T-helper 22 cell (primary cell): ENCODE results near the gene ANP32E.

ENCODE experiments used
- DNase-seq: peaks from one replicate; pipeline ENCODE4 v3.0.0-alpha.2; 2020; ENCODE audit warnings: low read depth

The ANP32E gene

GRCh38 chr1:150235852-150236613 lies at the start of gene ANP32E:
TSS of gene ANP32E (minus strand) at chr1:150236112. CDS start at chr1:150235786, 326 bp downstream.
- peak; percentile 92 for DNase-seq

DNA sequence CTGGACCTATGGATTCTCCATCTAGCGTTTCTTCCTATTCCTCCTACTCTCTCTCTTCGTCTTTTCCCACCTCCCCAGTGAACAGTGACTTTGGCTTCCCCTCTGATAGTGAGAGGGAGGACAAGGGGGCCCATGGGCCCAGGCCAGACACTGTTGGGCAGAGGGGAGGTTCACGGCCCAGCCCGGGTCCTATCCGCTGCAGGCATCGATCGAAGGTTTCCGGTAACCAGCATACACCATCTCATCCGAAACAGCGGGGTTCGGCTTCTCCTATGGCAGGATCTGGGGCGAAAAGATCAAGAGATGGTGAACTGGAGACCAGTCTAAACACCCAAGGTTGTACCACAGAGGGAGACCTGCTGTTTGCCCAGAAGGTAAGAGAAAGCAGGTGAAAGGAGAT lies 47.3 kb upstream of the ANP32E start:
- DNase-seq, result no peak

- DNase-seq, result no peak
These were observed 46.6 kb upstream of the ANP32E start for GRCh38 chr1:150282558-150282958.

DNA sequence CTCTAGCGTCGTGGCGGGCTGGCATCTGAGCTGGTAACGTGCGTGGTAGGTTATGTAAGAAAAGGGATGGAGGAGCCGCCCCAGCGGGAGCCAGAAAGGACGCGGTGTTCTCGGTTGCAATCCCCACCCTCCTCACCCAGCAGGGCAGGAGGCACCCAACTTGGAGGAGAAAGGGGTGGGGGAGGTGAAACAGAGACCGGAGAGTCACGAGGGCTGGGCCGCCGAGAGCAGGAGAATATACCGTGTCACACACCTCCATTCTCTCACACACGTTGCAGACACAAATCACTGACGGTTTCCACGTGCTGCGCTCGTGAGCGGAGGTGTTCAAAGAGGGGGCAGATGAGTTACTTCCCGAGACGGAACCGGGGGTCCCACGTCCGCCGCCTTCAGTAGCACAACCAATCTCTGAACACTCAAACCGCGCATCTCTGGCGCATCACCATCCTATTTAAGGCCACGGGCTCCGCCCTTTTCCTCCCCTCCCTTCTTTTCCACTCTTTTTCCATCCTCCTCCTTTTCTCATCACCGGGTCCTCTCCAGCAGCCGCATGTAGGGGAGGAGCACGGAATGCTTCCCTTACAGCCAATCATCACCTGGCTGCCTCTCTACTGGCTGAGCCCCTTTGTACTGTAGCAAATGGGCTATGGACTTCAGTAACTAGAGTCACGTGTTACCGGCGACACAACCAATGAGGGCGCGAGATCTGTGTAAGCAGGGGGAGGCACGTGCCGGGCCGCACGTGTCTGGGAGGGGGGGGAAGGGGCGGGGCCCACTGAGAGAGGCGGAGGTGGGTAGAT lies 46.0 kb upstream of the ANP32E start, which contains the start of gene CIART:
CIART (plus strand) TSS at position 797 of the 800 bp plus-strand sequence. CDS start 714 bp downstream, outside the sequence.
- DNase-seq, result peak; percentile 73

GRCh38 chr1:150281221-150281757 lies 45.4 kb upstream of the ANP32E start:
- DNase-seq, result peak; percentile 14

- DNase-seq, result no peak
These were observed 44.3 kb upstream of the ANP32E start for GRCh38 chr1:150280138-150280707.

DNA sequence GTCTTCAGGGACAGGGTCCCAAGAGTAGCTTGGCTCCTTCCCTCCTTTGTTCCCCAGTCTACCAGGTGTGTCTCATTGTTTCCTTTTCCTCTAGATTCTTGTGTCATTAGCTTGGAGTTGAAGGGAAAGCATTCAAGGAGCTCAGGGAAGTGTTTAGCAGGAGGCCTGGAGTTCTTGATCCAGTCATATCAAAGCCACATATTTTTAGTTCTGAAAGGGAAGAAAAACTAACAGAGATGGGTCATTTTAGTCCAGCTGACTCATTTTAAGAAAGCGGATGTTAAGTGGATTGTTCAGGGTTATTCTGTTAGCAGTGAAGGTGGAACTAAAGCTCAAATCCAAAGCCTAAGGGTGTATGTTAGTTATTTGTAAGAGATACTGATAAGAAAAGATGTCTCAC lies 37.4 kb upstream of the ANP32E start:
- DNase-seq, result no peak

- no peak for DNase-seq
These were observed 35.5 kb upstream of the ANP32E start for GRCh38 chr1:150271291-150271959.

DNA sequence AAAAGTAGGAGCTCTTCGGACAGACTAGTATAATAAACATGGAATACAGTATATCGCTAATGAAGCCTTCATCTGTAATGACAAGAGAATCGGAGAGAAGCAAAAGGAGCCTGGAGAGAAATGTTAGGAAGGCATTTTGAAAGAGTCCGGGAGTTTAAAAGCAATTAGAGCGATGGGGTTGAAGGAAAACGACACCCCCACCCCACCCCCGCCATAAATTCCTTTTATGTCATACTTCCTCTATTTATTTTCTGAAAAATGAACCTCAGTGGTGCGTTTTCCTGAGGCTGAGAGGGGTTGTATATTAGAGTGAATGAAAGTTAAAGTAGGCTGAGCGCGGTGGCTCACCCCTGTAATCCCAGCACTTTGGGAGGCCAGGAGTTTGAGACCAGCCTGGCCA lies 33.5 kb upstream of the ANP32E start:
- DNase-seq, result no peak

GRCh38 chr1:150268705-150269403 lies 32.9 kb upstream of the ANP32E start, which contains the start of gene APH1A:
TSS of gene APH1A (minus strand) at chr1:150269016. CDS start at chr1:150268810, 206 bp downstream.
- peak; percentile 87 for DNase-seq

- DNase-seq, result peak; percentile 40
These were observed 32.4 kb upstream of the ANP32E start for GRCh38 chr1:150268340-150268704.

GRCh38 chr1:150267896-150268295 lies 32.0 kb upstream of the ANP32E start:
- no peak for DNase-seq

- DNase-seq, result no peak
These were observed 27.6 kb upstream of the ANP32E start for GRCh38 chr1:150263549-150263948.

DNA sequence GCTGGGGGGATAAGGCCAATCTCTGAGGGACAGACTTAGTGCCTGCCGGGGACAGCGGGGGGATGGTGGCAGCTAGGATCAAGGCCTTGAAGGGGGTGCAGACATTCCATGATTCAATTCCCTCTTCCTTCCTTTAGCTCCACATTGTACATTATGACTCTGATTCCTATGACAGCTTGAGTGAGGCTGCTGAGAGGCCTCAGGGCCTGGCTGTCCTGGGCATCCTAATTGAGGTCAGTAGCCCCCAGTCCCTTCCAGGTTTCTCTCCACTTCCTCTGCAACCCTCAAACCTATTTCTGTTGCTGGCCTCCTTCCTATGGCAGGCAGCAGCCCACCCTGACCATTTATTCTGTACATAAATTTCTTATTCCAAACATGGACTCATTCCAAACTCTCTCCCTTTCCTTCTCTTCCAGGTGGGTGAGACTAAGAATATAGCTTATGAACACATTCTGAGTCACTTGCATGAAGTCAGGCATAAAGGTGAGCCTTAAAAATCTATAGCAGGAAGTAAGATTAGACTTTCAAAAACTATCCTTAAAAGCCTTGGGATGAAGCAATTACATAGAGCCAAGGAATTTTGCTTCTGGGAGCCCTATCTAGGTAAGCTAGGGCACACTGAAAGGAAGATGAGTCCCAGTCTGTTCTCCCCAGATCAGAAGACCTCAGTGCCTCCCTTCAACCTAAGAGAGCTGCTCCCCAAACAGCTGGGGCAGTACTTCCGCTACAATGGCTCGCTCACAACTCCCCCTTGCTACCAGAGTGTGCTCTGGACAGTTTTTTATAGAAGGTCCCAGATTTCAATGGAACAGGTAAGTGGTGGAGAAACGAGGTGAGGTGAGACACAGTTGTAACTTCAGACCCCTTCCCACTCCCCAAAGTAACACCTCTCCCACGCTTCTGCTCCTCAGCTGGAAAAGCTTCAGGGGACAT lies 26.7 kb upstream of the ANP32E start:
- no peak for DNase-seq

DNA sequence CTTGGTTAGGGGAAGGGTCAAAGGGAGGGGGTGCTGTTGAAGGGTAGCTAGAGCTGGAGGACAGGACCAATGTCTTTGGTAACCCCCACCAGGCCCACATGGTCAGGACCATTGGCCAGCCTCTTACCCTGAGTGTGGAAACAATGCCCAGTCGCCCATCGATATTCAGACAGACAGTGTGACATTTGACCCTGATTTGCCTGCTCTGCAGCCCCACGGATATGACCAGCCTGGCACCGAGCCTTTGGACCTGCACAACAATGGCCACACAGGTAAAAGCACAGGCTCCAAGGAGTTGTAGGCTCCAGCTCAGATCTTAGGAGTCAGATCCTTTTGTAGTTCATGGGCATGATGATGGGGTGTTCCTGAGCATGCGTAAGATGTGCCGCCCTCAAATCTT lies 25.5 kb upstream of the ANP32E start:
- DNase-seq, result no peak

DNA sequence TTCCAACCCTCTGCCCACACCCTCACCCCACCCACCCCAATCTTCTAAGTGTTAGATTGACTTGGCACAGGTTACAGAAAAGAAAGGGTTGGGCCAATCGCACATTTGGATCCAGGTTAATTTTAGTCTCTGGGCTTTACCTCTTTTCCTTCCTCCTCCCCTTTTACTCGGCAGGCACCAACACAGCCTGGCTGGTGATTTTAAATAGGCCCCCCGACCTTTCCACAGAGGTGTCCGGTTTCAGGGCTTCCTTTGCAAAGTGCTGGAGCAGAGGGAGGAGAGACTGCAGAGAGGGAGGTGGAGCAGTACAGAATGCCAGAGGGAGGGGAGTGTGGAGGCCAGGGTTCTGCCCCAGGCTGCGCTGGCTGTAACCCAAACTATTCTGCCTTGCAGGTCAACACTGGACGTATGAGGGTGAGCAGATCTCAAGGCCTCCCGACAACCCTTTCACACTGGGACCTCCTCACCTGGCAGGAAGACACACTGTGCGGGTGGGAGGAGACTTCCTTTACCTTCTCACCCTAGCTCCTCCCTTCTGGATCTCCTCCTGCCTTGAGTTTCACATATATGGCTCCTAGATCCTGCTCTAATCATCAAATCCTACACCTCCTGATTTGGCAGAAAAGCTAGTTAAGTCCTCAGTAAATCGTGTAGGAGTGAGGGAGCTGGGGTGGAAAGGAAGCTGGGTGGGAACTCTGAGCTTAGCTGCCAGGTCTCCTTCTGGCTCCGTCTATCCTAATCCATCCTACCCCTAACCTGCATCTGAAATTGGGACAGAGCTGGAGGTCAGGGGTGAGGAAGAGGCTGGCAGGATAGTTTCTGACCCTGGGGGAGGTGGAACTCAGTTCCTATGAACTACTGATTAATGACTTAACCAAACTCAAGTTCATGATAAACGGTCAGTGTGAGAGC lies 24.1 kb upstream of the ANP32E start:
- no peak for DNase-seq

- no peak for DNase-seq
These were observed 23.3 kb upstream of the ANP32E start for GRCh38 chr1:150259217-150259616.

GRCh38 chr1:150257624-150258585 lies 22.0 kb upstream of the ANP32E start, which contains the start of gene CA14:
TSS of gene CA14 (plus strand) at chr1:150257774. CDS start at chr1:150258129, 355 bp downstream.
- no peak for DNase-seq
